Sigmoid colon (tissue), 7 donors: ENCODE measurements around the gene APBB2. TPM values are rescaled to one million over a fixed set of nuclear protein-coding genes. Genes with fewer than 3 reads are reported as not detected.

ENCODE experiments used
- DNase-seq: peaks from one replicate; pipeline ENCODE4 v3.0.0-alpha.2; 2019
- H3K27ac ChIP-seq, 4 donors: fragments of 200-600 bp; sonication (generic); one replicate each; pipeline ENCODE4 v1.5.1; 2016 to 2019; ENCODE audit warnings: mild to moderate bottlenecking in 1 of 4
- H3K27me3 ChIP-seq, 3 donors: fragments of 200-600 bp; sonication (generic); one replicate each; pipeline ENCODE4 v1.5.1; 2019; ENCODE audit warnings: mild to moderate bottlenecking in 1 of 3
- H3K36me3 ChIP-seq, 4 donors: fragments of 200-600 bp; sonication (generic); one replicate each; pipeline ENCODE4 v1.5.1; 2016 to 2019
- H3K4me1 ChIP-seq, 4 donors: fragments of 200-600 bp; sonication (generic); one replicate each; pipeline ENCODE4 v1.5.1; 2017 to 2019
- H3K4me3 ChIP-seq, 4 donors: fragments of 200-600 bp; sonication (generic); one replicate each; pipeline ENCODE4 v1.5.1; 2017 to 2019; ENCODE audit warnings: mild to moderate bottlenecking in 2 of 4, moderate library complexity in 1 of 4
- H3K9me3 ChIP-seq, 4 donors: fragments of 200-600 bp in 3 of 4; sonication (generic) in 3 of 4; one replicate each; pipeline versions ENCODE4 v1.5.1 to v1.6.1; 2013 to 2019
- CTCF ChIP-seq, 4 experiments: fragments of 450-650 bp in 3 of 4; fragments of 200-600 bp in 1 of 4; IDR thresholded peaks; one replicate each; pipeline ENCODE4 v1.5.1; 2016 to 2019; ENCODE audit warnings: antibody characterized with exemption in 4 of 4, mild to moderate bottlenecking in 3 of 4, moderate library complexity in 2 of 4
- EP300 ChIP-seq, 4 donors: sonication (generic); formaldehyde crosslinking; IDR thresholded peaks; one replicate each; pipeline ENCODE4 v1.6.1; 2017; ENCODE audit warnings: antibody characterized with exemption in 4 of 4
- POLR2A ChIP-seq, 2 donors: fragments of 450-650 bp; IDR thresholded peaks; one replicate each; pipeline ENCODE4 v1.6.1; 2016; ENCODE audit warnings: antibody characterized with exemption in 2 of 2, mild to moderate bottlenecking in 2 of 2, moderate library complexity in 2 of 2
- POLR2AphosphoS5 ChIP-seq, 4 donors: sonication (generic); formaldehyde crosslinking; IDR thresholded peaks; one replicate each; pipeline ENCODE4 v1.6.1; 2017; ENCODE audit warnings: antibody characterized with exemption in 4 of 4
- WGBS, 2 donors: extraction: QIAGEN DNeasy Blood & Tissue Kit; methylation state at CpG; one replicate each; pipeline ENCODE4 v1.1.7; 2013; 5-methylcytosine and 5-hydroxymethylcytosine counted together
- intact Hi-C: fragments of 100-400 bp; cut with DNase I; formaldehyde crosslinking; loops from one replicate; pipeline ENCODE4 v1.15.1; 2023
- polyA plus RNA-seq, 3 donors: library from polyadenylated mRNA; stranded (reverse); fragments of 200-250 nt; gene quantifications; one replicate each; pipeline ENCODE4 v1.2.3, GENCODE V29; 2013
- total RNA-seq, 4 donors: library from RNA; depleted of rRNA; stranded (reverse); fragments of >200 nt; gene quantifications; one replicate each; pipeline ENCODE4 v1.1.0, GENCODE V29; 2016
- donor health status: healthy with polysubstance abuse.
- donor health status: Bipolar disorder and iron deficiency.
- donor health status: healthy.

Gene APBB2
- total and polyA plus RNA-seq, 7 donors, result 7.8 to 108 (median 69.1) TPM

DNA sequence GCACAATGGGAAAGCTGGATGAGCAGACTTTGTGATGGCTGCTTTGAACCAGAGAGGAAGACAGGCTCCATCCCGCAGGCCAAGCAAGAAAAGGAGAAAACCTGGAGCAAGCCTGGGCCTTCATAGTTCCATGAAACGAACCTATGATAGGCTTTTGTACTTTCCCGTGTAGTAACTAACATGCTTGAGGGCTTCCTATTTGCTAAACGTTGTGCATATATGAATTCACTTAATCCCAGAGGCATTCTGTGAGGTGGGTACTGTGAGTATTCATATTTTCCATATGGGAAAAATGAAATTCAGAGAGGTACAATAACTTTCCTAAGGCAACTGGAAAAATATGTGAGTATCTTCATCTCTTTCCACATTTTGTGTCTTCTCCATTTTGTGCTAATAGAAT is 13.6 kb upstream of the APBB2 start:
- intact Hi-C loops, result no loop called here
- no peaks in the 10 kb centered on the region for H3K27me3 ChIP-seq
- H3K4me1 ChIP-seq, result no peaks in the 10 kb centered on the region
- no peaks in the 10 kb centered on the region for H3K9me3 ChIP-seq
- H3K4me3 ChIP-seq, result no peak overlapping the region
- DNase-seq, result no peak
- no peak for TF ChIP-seq POLR2A (IDR thresholded peaks at IDR 0.05)
- TF ChIP-seq POLR2AphosphoS5 (IDR thresholded peaks at IDR 0.05), result no peak
- no peak for TF ChIP-seq EP300 (IDR thresholded peaks at IDR 0.05)
- no peak for TF ChIP-seq CTCF (IDR thresholded peaks at IDR 0.05)
- no peaks in the 10 kb centered on the region for H3K36me3 ChIP-seq
- 87% methylated on average over 4 of the region's 4 CpGs for WGBS, 2 donors
- no peak overlapping the region for H3K27ac ChIP-seq

- Histone ChIP-seq H3K27me3 (no peaks in the 10 kb centered on the region), H3K9me3 (no peaks in the 10 kb centered on the region), H3K27ac (no peak overlapping the region), H3K36me3 (no peaks in the 10 kb centered on the region), H3K4me3 (no peak overlapping the region), H3K4me1 (peaks cover 0 to under 1% (median 0%) of the 10 kb centered on the region in 4 donors)
- intact Hi-C loops, result no loop called here
- no peak for DNase-seq
- TF ChIP-seq POLR2AphosphoS5 (IDR thresholded peaks at IDR 0.05) (no peak), CTCF (IDR thresholded peaks at IDR 0.05) (no peak), POLR2A (IDR thresholded peaks at IDR 0.05) (no peak), EP300 (IDR thresholded peaks at IDR 0.05) (no peak)
- WGBS, 2 donors, result 16 to 58% methylated on average over 4 of the region's 4 CpGs
Measured at GRCh38 chr4:41221850-41222645, 7.7 kb upstream of the APBB2 start.

- Histone ChIP-seq H3K36me3 (no peaks in the 10 kb centered on the region), H3K27ac (no peak overlapping the region), H3K9me3 (no peaks in the 10 kb centered on the region), H3K4me1 (peaks cover 0 to 18% (median 11%) of the 10 kb centered on the region in 4 donors), H3K4me3 (no peak overlapping the region), H3K27me3 (no peaks in the 10 kb centered on the region)
- TF ChIP-seq CTCF (IDR thresholded peaks at IDR 0.05) (no peak), EP300 (IDR thresholded peaks at IDR 0.05) (no peak), POLR2AphosphoS5 (IDR thresholded peaks at IDR 0.05) (no peak)
- no peak for DNase-seq
- 85 to 88% methylated on average over 3 of the region's 3 CpGs for WGBS, 2 donors
- intact Hi-C loops, result loop anchor here (10.0 kb wide), 1 partner anchor 1165 kb away; the partner anchor contains the start of gene N4BP2
Measured at GRCh38 chr4:41219421-41219950, 5.1 kb upstream of the APBB2 start.

DNA sequence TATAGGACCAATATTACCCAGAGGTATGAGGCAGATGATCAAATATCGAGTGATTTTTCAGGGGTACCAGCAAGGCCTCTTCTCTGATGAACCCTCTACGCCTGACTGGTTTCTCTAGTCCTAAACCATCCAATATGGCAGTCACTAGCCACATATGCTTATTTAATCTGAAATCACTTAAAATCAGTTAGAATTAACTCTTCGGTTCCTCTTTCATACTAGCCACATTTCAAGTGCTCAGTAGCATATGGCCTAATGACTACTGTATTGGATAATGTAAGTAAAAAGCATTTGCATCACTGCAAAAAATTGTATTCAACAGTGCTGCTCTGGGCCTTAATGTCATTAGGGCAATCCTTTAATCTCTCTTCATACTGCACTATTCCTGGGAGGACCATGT is 4.4 kb upstream of the APBB2 start:
- no peak for DNase-seq
- WGBS, 2 donors, result 95 to 98% methylated on average over 3 of the region's 3 CpGs
- peaks cover 0 to 18% (median 11%) of the 10 kb centered on the region in 4 donors for H3K4me1 ChIP-seq
- H3K4me3 ChIP-seq, result no peak overlapping the region
- no peak for TF ChIP-seq EP300 (IDR thresholded peaks at IDR 0.05)
- no peaks in the 10 kb centered on the region for H3K9me3 ChIP-seq
- H3K36me3 ChIP-seq, result no peaks in the 10 kb centered on the region
- H3K27me3 ChIP-seq, result no peaks in the 10 kb centered on the region
- intact Hi-C loops, result loop anchor here (10.0 kb wide), 1 partner anchor 1164 kb away; the partner anchor contains the start of gene N4BP2
- no peak overlapping the region for H3K27ac ChIP-seq

- Histone ChIP-seq H3K4me3 (no peak overlapping the region), H3K4me1 (peaks cover 0 to 20% (median 14%) of the 10 kb centered on the region in 4 donors), H3K36me3 (no peaks in the 10 kb centered on the region), H3K27ac (peak overlapping the region in 3 of 4 donors; percentile 88 to 90 (median 90)), H3K9me3 (no peaks in the 10 kb centered on the region), H3K27me3 (no peaks in the 10 kb centered on the region)
- 85% methylated on average over 2 of the region's 2 CpGs for WGBS, 2 donors
- TF ChIP-seq EP300 (IDR thresholded peaks at IDR 0.05) (no peak), CTCF (IDR thresholded peaks at IDR 0.05) (no peak), POLR2AphosphoS5 (IDR thresholded peaks at IDR 0.05) (no peak), POLR2A (IDR thresholded peaks at IDR 0.05) (no peak)
- no peak for DNase-seq
- intact Hi-C loops, result loop anchor here (10.0 kb wide), 1 partner anchor 1163 kb away; the partner anchor contains the start of gene N4BP2
Measured at GRCh38 chr4:41217374-41217773, 3.0 kb upstream of the APBB2 start.
